ENCODE measurements around the gene ETS2.

The ETS2 gene

GRCh38 chr21:38863291-38863690, 57.6 kb downstream of the ETS2 start:
- no peak for DNase-seq

DNA sequence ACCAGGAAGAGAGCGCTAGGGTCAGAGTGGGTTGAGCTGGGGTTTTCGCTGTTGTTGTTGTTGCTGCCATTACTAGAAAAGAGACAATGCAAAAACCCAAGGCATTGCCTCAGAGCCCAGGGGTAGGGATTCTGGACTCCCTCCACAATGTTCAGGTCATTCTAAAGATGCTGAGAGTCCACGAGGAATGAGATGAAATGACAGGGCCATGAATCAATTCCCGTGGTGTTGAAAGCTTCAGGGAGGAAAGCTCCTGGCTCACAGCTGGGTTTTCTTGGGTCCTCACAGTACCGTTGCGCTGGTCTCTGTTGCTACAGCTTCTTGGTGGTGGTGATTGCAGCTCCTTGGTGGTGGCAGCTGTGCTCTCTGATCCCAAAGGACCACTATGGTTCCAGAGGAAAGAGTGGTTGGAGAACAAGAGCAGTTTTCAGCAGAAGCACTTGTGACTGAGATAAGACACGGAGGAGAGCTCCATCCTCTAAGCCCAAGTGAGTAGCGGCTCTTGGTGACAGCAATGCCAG, 58.2 kb downstream of the ETS2 start:
- no peak for DNase-seq

DNA sequence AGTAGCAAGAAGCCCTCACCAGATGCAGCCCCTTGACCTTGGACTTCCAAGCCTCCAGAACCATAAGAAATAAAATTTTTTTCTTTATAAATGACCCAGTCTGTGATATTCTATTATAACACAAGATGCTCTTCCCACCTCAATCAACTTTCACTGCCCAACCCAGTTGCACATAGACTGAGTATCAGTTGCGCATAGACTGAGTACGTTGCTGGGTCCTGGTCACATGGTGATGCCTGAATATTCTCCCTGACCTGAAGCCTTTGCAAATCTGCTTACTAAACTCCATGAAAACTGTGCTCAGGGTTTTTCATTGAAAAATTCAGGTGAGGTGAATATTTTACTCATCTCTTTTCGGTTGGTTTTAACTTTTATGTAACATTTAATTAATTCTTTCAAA, 59.2 kb downstream of the ETS2 start:
- no peak for DNase-seq

GRCh38 chr21:38869196-38869595, 63.5 kb downstream of the ETS2 start:
- no peak for DNase-seq

DNA sequence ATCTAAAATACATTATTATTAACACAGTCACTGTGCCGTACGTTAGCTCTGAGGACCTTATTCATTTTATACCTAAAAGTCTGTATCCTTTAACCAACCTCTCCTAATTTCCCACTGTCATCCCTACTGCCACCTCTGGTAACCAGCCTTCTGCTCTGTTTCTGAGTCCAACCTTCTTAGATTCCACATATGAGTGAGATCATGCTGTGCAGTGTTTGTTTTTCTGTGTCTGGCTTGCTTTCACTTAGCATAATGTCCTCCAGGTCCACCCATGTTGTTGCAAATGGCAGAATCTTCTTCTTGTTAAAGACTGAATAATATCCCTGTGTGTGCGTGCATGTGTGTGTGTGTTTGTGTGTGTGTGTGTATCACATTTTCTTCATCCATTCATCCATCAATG, 64.2 kb downstream of the ETS2 start:
- no peak for DNase-seq
